SK-N-MC (cell line): ENCODE data around the gene F11R.
A peak's percentile ranks its signal among the peaks of the same experiment; 100 is the strongest.

Experiments
- DNase-seq: peaks from one replicate; pipeline ENCODE4 v3.0.0-alpha.2; 2011; ENCODE audit warnings: low read depth, low spot score
- H3K27ac ChIP-seq: fragments of 200-600 bp; sonication (generic); 2 replicates; pipeline ENCODE4 v1.5.1; 2016; ENCODE audit warnings: mixed run types
- H3K36me3 ChIP-seq: fragments of 200-600 bp; sonication (generic); 2 replicates; pipeline ENCODE4 v1.6.1; 2017; ENCODE audit warnings: antibody characterized with exemption, low read length, mixed read lengths; ENCODE audit not compliant: insufficient read depth
- H3K4me3 ChIP-seq: fragments of 200-600 bp; sonication (generic); 2 replicates; pipeline ENCODE4 v1.5.1; 2016
- H3K9ac ChIP-seq: fragments of 200-600 bp; sonication (generic); 2 replicates; pipeline ENCODE4 v1.8.0; 2017; ENCODE audit warnings: mixed run types, mixed read lengths; ENCODE audit not compliant: insufficient read length
- H3K9me3 ChIP-seq: fragments of 200-600 bp; sonication (generic); 2 replicates; pipeline ENCODE4 v1.6.1; 2017; ENCODE audit warnings: low read depth, mild to moderate bottlenecking, antibody characterized with exemption, low read length, moderate library complexity, mixed read lengths
- EZH2 ChIP-seq: fragments of 200-600 bp; sonication (generic); IDR thresholded peaks from one replicate; pipeline ENCODE4 v1.6.1; 2017; ENCODE audit warnings: antibody characterized with exemption
- FOXP2 ChIP-seq: optimal IDR thresholded peaks from 2 replicates; pipeline ENCODE3; 2011; ENCODE audit warnings: mild to moderate bottlenecking, moderate library complexity; ENCODE audit not compliant: insufficient read depth; ENCODE audit errors: extremely low read length, control extremely low read depth
- POLR2AphosphoS5 ChIP-seq: IDR thresholded peaks from 2 replicates; pipeline ENCODE4 v1.6.1; 2012; ENCODE audit warnings: mild to moderate bottlenecking, low read depth, low read length, borderline replicate concordance

F11R gene

GRCh38 chr1:160987359-160988050 is 33.4 kb downstream of the F11R start:
- TF ChIP-seq POLR2AphosphoS5 = no peak
- no peak for TF ChIP-seq EZH2
- TF ChIP-seq FOXP2 = no peak
- Histone ChIP-seq H3K27ac (no peak overlapping the region), H3K4me3 (no peak overlapping the region), H3K9me3 (no peaks in the 10 kb centered on the region), H3K36me3 (no peaks in the 10 kb centered on the region), H3K9ac (no peak overlapping the region)
- no peak for DNase-seq

GRCh38 chr1:160985723-160986122 is 35.2 kb downstream of the F11R start:
- Histone ChIP-seq H3K36me3 (no peaks in the 10 kb centered on the region), H3K9ac (no peak overlapping the region), H3K9me3 (no peaks in the 10 kb centered on the region), H3K27ac (no peak overlapping the region), H3K4me3 (no peak overlapping the region)
- TF ChIP-seq POLR2AphosphoS5 (no peak), EZH2 (no peak), FOXP2 (no peak)
- no peak for DNase-seq

- TF ChIP-seq EZH2 (peak; percentile 61), FOXP2 (no peak)
- Histone ChIP-seq H3K9ac (no peak overlapping the region), H3K4me3 (no peak overlapping the region), H3K27ac (no peak overlapping the region), H3K36me3 (no peaks in the 10 kb centered on the region), H3K9me3 (no peaks in the 10 kb centered on the region)
- DNase-seq = no peak
Observed at GRCh38 chr1:160981584-160982411, 39.2 kb downstream of the F11R start.

GRCh38 chr1:160979286-160979685 is 41.7 kb downstream of the F11R start:
- Histone ChIP-seq H3K9ac (no peak overlapping the region), H3K36me3 (no peaks in the 10 kb centered on the region), H3K27ac (no peak overlapping the region), H3K9me3 (no peaks in the 10 kb centered on the region), H3K4me3 (no peak overlapping the region)
- DNase-seq = no peak
- no peak for TF ChIP-seq FOXP2
- no peak for TF ChIP-seq POLR2AphosphoS5
- TF ChIP-seq EZH2 = no peak

- H3K4me3 ChIP-seq = no peak overlapping the region
- DNase-seq = no peak
- TF ChIP-seq EZH2 = no peak
- TF ChIP-seq FOXP2 = no peak
- TF ChIP-seq POLR2AphosphoS5 = no peak
- H3K36me3 ChIP-seq = no peaks in the 10 kb centered on the region
- H3K9me3 ChIP-seq = no peaks in the 10 kb centered on the region
- no peak overlapping the region for H3K27ac ChIP-seq
- no peak overlapping the region for H3K9ac ChIP-seq
Observed at GRCh38 chr1:160978510-160978927, 42.4 kb downstream of the F11R start.

- DNase-seq = no peak
- Histone ChIP-seq H3K36me3 (no peaks in the 10 kb centered on the region), H3K9ac (no peak overlapping the region), H3K9me3 (no peaks in the 10 kb centered on the region), H3K27ac (no peak overlapping the region), H3K4me3 (no peak overlapping the region)
- TF ChIP-seq EZH2 = no peak
- TF ChIP-seq FOXP2 = no peak
- no peak for TF ChIP-seq POLR2AphosphoS5
Observed at GRCh38 chr1:160975026-160975425, 45.9 kb downstream of the F11R start.

- Histone ChIP-seq H3K9ac (no peak overlapping the region), H3K9me3 (no peaks in the 10 kb centered on the region), H3K4me3 (no peak overlapping the region), H3K27ac (no peak overlapping the region), H3K36me3 (no peaks in the 10 kb centered on the region)
- TF ChIP-seq POLR2AphosphoS5 (no peak), EZH2 (no peak), FOXP2 (no peak)
- DNase-seq = no peak
Observed at GRCh38 chr1:160973491-160973890, 47.5 kb downstream of the F11R start.

DNA sequence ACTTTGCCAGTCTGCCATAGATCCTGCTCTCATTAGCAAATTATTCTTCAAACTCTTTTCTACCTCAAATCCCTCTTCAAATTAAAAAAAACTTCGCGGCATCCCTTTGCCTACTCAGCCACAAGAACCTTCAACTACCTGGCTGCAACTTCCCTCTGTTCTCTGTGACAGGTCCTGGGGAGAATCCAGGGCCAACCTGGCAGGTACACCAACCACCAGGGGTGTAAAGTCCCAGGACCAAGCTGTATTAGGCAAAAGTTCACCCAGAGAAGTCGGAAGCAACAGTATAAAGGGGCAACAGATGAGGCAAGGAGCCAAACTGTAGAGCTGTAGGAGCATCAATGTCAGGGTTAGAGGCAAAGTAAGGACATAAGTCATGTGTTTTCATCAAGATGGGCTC is 48.0 kb downstream of the F11R start:
- DNase-seq = no peak
- Histone ChIP-seq H3K9ac (no peak overlapping the region), H3K9me3 (no peaks in the 10 kb centered on the region), H3K4me3 (no peak overlapping the region), H3K27ac (no peak overlapping the region), H3K36me3 (no peaks in the 10 kb centered on the region)
- TF ChIP-seq EZH2 (no peak), FOXP2 (no peak), POLR2AphosphoS5 (no peak)
